ENCODE measurements around the gene ERF.
A peak's percentile ranks its signal among the peaks of the same experiment; 100 is the strongest.

ERF gene

GRCh38 chr19:42216653-42217519, 38.0 kb downstream of the ERF start:
- no CpG with 5 or more reads among the region's 79 CpGs for WGBS, 2 donors (ENCODE audit: extremely low coverage in 2 of 2, insufficient read length in 2 of 2, insufficient replicate concordance in 1 of 2)
- Histone ChIP-seq H2AK5ac (ENCODE audit: low read depth, low read length) (peak overlapping the region; percentile 73), H3K18ac (ENCODE audit: low read length) (peak overlapping the region; percentile 90), H3K27me3 (ENCODE audit: control insufficient read depth in 3 of 3, insufficient read depth in 3 of 3, low read depth in 1 of 3, low read length in 3 of 3) (no peaks in the 10 kb centered on the region), H3K4me3 (ENCODE audit: low read length in 2 of 2) (peak overlapping the region; percentile 85 to 93), H3K9me3 (replicated peaks in 1 of 2; ENCODE audit: control insufficient read depth in 2 of 2, insufficient read depth in 1 of 2, low read depth in 1 of 2, low read length in 2 of 2) (no peaks in the 10 kb centered on the region), H2BK120ac (ENCODE audit: low read depth, low read length) (peak overlapping the region; percentile 98), H3K27ac (replicated peaks; ENCODE audit: low read length) (peak overlapping the region; percentile 88), H3K23ac (ENCODE audit: low read depth, low read length, poor library complexity) (peak overlapping the region; percentile 21), H3K14ac (ENCODE audit: low read length) (no peak overlapping the region), H2BK15ac (ENCODE audit: low read length) (peak overlapping the region; percentile 97), H2BK5ac (ENCODE audit: low read length) (peak overlapping the region; percentile 98), H3K4me2 (ENCODE audit: insufficient read depth, low read length, poor library complexity, severe bottlenecking) (peak overlapping the region; percentile 85), H2AFZ (ENCODE audit: low read length) (peak overlapping the region; percentile 96), H3K4me1 (ENCODE audit: control insufficient read depth in 2 of 2, insufficient read depth in 1 of 2, low read depth in 1 of 2, low read length in 2 of 2) (peaks cover 14 to 19% of the 10 kb centered on the region in 2 donors), H2BK12ac (ENCODE audit: low read length) (no peak overlapping the region), H3K79me1 (ENCODE audit: low read depth, low read length) (peaks cover 19% of the 10 kb centered on the region), H3K36me3 (replicated peaks in 1 of 2; ENCODE audit: control insufficient read depth in 2 of 2, insufficient read depth in 2 of 2, low read length in 2 of 2) (peaks cover 18 to 37% of the 10 kb centered on the region in 2 donors), H3K4ac (ENCODE audit: low read length) (no peak overlapping the region), H3K9ac (ENCODE audit: low read depth, low read length, poor library complexity) (peak overlapping the region; percentile 95), H4K91ac (ENCODE audit: low read depth, low read length, poor library complexity) (no peak overlapping the region), H4K8ac (ENCODE audit: low read depth, low read length) (no peak overlapping the region)
- DNase-seq (ENCODE audit: low spot score) = peak; percentile 72

- no peaks in the 10 kb centered on the region for H3K9me3 ChIP-seq (replicated peaks in 1 of 2; ENCODE audit: control insufficient read depth in 2 of 2, insufficient read depth in 1 of 2, low read depth in 1 of 2, low read length in 2 of 2)
- H3K36me3 ChIP-seq (replicated peaks in 1 of 2; ENCODE audit: control insufficient read depth in 2 of 2, insufficient read depth in 2 of 2, low read length in 2 of 2) = peaks cover 18 to 47% of the 10 kb centered on the region in 2 donors
- no peak overlapping the region for H3K9ac ChIP-seq (ENCODE audit: low read depth, low read length, poor library complexity)
- H2BK12ac ChIP-seq (ENCODE audit: low read length) = no peak overlapping the region
- H2BK15ac ChIP-seq (ENCODE audit: low read length) = no peak overlapping the region
- H2AFZ ChIP-seq (ENCODE audit: low read length) = no peak overlapping the region
- H3K4me3 ChIP-seq (ENCODE audit: low read length in 2 of 2) = no peak overlapping the region
- no peak overlapping the region for H3K4me2 ChIP-seq (ENCODE audit: insufficient read depth, low read length, poor library complexity, severe bottlenecking)
- peaks cover 19% of the 10 kb centered on the region for H3K79me1 ChIP-seq (ENCODE audit: low read depth, low read length)
- H3K14ac ChIP-seq (ENCODE audit: low read length) = no peak overlapping the region
- H4K8ac ChIP-seq (ENCODE audit: low read depth, low read length) = no peak overlapping the region
- no peak for DNase-seq (ENCODE audit: low spot score)
- no peak overlapping the region for H2BK5ac ChIP-seq (ENCODE audit: low read length)
- no peak overlapping the region for H3K23ac ChIP-seq (ENCODE audit: low read depth, low read length, poor library complexity)
- H2BK120ac ChIP-seq (ENCODE audit: low read depth, low read length) = no peak overlapping the region
- H3K4ac ChIP-seq (ENCODE audit: low read length) = no peak overlapping the region
- no peak overlapping the region for H2AK5ac ChIP-seq (ENCODE audit: low read depth, low read length)
- WGBS, 2 donors (ENCODE audit: extremely low coverage in 2 of 2, insufficient read length in 2 of 2, insufficient replicate concordance in 1 of 2) = no CpG with 5 or more reads among the region's 11 CpGs
- no peaks in the 10 kb centered on the region for H3K27me3 ChIP-seq (ENCODE audit: control insufficient read depth in 3 of 3, insufficient read depth in 3 of 3, low read depth in 1 of 3, low read length in 3 of 3)
- H3K4me1 ChIP-seq (ENCODE audit: control insufficient read depth in 2 of 2, insufficient read depth in 1 of 2, low read depth in 1 of 2, low read length in 2 of 2) = peaks cover 14 to 15% of the 10 kb centered on the region in 2 donors
- no peak overlapping the region for H4K91ac ChIP-seq (ENCODE audit: low read depth, low read length, poor library complexity)
- H3K27ac ChIP-seq (replicated peaks; ENCODE audit: low read length) = no peak overlapping the region
- H3K18ac ChIP-seq (ENCODE audit: low read length) = no peak overlapping the region
Observed at GRCh38 chr19:42214810-42215485, 40.0 kb downstream of the ERF start.

- H3K4me3 ChIP-seq (ENCODE audit: low read length in 2 of 2) = no peak overlapping the region
- no peak overlapping the region for H2BK120ac ChIP-seq (ENCODE audit: low read depth, low read length)
- no peaks in the 10 kb centered on the region for H3K9me3 ChIP-seq (replicated peaks in 1 of 2; ENCODE audit: control insufficient read depth in 2 of 2, insufficient read depth in 1 of 2, low read depth in 1 of 2, low read length in 2 of 2)
- no CpG with 5 or more reads among the region's 1 CpG for WGBS, 2 donors (ENCODE audit: extremely low coverage in 2 of 2, insufficient read length in 2 of 2, insufficient replicate concordance in 1 of 2)
- no peak overlapping the region for H3K18ac ChIP-seq (ENCODE audit: low read length)
- H3K4ac ChIP-seq (ENCODE audit: low read length) = no peak overlapping the region
- peaks cover 23% of the 10 kb centered on the region for H3K79me1 ChIP-seq (ENCODE audit: low read depth, low read length)
- H4K91ac ChIP-seq (ENCODE audit: low read depth, low read length, poor library complexity) = no peak overlapping the region
- H2AK5ac ChIP-seq (ENCODE audit: low read depth, low read length) = no peak overlapping the region
- H3K36me3 ChIP-seq (replicated peaks in 1 of 2; ENCODE audit: control insufficient read depth in 2 of 2, insufficient read depth in 2 of 2, low read length in 2 of 2) = peaks cover 36 to 65% of the 10 kb centered on the region in 2 donors
- H2BK15ac ChIP-seq (ENCODE audit: low read length) = no peak overlapping the region
- H2AFZ ChIP-seq (ENCODE audit: low read length) = no peak overlapping the region
- H4K8ac ChIP-seq (ENCODE audit: low read depth, low read length) = no peak overlapping the region
- no peak overlapping the region for H2BK5ac ChIP-seq (ENCODE audit: low read length)
- H3K4me2 ChIP-seq (ENCODE audit: insufficient read depth, low read length, poor library complexity, severe bottlenecking) = no peak overlapping the region
- no peak overlapping the region for H3K9ac ChIP-seq (ENCODE audit: low read depth, low read length, poor library complexity)
- H2BK12ac ChIP-seq (ENCODE audit: low read length) = no peak overlapping the region
- no peak overlapping the region for H3K23ac ChIP-seq (ENCODE audit: low read depth, low read length, poor library complexity)
- H3K27ac ChIP-seq (replicated peaks; ENCODE audit: low read length) = no peak overlapping the region
- H3K4me1 ChIP-seq (ENCODE audit: control insufficient read depth in 2 of 2, insufficient read depth in 1 of 2, low read depth in 1 of 2, low read length in 2 of 2) = peaks cover 8 to 14% of the 10 kb centered on the region in 2 donors
- no peak for DNase-seq (ENCODE audit: low spot score)
- no peak overlapping the region for H3K14ac ChIP-seq (ENCODE audit: low read length)
- no peaks in the 10 kb centered on the region for H3K27me3 ChIP-seq (ENCODE audit: control insufficient read depth in 3 of 3, insufficient read depth in 3 of 3, low read depth in 1 of 3, low read length in 3 of 3)
Observed at GRCh38 chr19:42212886-42213285, 42.0 kb downstream of the ERF start.

GRCh38 chr19:42208612-42209011, 46.3 kb downstream of the ERF start:
- H3K27ac ChIP-seq (replicated peaks; ENCODE audit: low read length) = no peak overlapping the region
- H3K4me1 ChIP-seq (ENCODE audit: control insufficient read depth in 2 of 2, insufficient read depth in 1 of 2, low read depth in 1 of 2, low read length in 2 of 2) = no peaks in the 10 kb centered on the region
- DNase-seq (ENCODE audit: low spot score) = no peak
- H3K18ac ChIP-seq (ENCODE audit: low read length) = no peak overlapping the region
- no peak overlapping the region for H3K4me2 ChIP-seq (ENCODE audit: insufficient read depth, low read length, poor library complexity, severe bottlenecking)
- no peak overlapping the region for H2BK5ac ChIP-seq (ENCODE audit: low read length)
- H4K91ac ChIP-seq (ENCODE audit: low read depth, low read length, poor library complexity) = no peak overlapping the region
- H3K23ac ChIP-seq (ENCODE audit: low read depth, low read length, poor library complexity) = no peak overlapping the region
- H2AK5ac ChIP-seq (ENCODE audit: low read depth, low read length) = no peak overlapping the region
- no peak overlapping the region for H2BK12ac ChIP-seq (ENCODE audit: low read length)
- peaks cover 6% of the 10 kb centered on the region for H3K79me1 ChIP-seq (ENCODE audit: low read depth, low read length)
- no peaks in the 10 kb centered on the region for H3K27me3 ChIP-seq (ENCODE audit: control insufficient read depth in 3 of 3, insufficient read depth in 3 of 3, low read depth in 1 of 3, low read length in 3 of 3)
- no peak overlapping the region for H3K4me3 ChIP-seq (ENCODE audit: low read length in 2 of 2)
- no peak overlapping the region for H3K14ac ChIP-seq (ENCODE audit: low read length)
- H3K4ac ChIP-seq (ENCODE audit: low read length) = no peak overlapping the region
- H2BK120ac ChIP-seq (ENCODE audit: low read depth, low read length) = no peak overlapping the region
- peaks cover 51 to 80% of the 10 kb centered on the region in 2 donors for H3K36me3 ChIP-seq (replicated peaks in 1 of 2; ENCODE audit: control insufficient read depth in 2 of 2, insufficient read depth in 2 of 2, low read length in 2 of 2)
- no peak overlapping the region for H2AFZ ChIP-seq (ENCODE audit: low read length)
- no CpG with 5 or more reads among the region's 11 CpGs for WGBS, 2 donors (ENCODE audit: extremely low coverage in 2 of 2, insufficient read length in 2 of 2, insufficient replicate concordance in 1 of 2)
- no peak overlapping the region for H2BK15ac ChIP-seq (ENCODE audit: low read length)
- H4K8ac ChIP-seq (ENCODE audit: low read depth, low read length) = peak overlapping the region; percentile 65
- H3K9me3 ChIP-seq (replicated peaks in 1 of 2; ENCODE audit: control insufficient read depth in 2 of 2, insufficient read depth in 1 of 2, low read depth in 1 of 2, low read length in 2 of 2) = no peaks in the 10 kb centered on the region
- no peak overlapping the region for H3K9ac ChIP-seq (ENCODE audit: low read depth, low read length, poor library complexity)

Data from neuronal stem cell (in vitro differentiated cells).